ENCODE data around the gene PPIL4. TPM values are rescaled to one million over a fixed set of nuclear protein-coding genes. Genes with fewer than 3 reads are reported as not detected.

Gene PPIL4
- total RNA-seq, 1 experiment from 2014 or later: 27.7 TPM

- no peak for DNase-seq (ENCODE audit: low spot score)
- ATAC-seq: no peak
- Mint-ChIP-seq H3K4me1 (no peaks in the 10 kb centered on the region), H3K36me3 (peaks cover 34% of the 10 kb centered on the region), H3K27ac (no peak overlapping the region), H3K27me3 (ENCODE audit: low read depth) (no peaks in the 10 kb centered on the region), H3K9me3 (no peaks in the 10 kb centered on the region), H3K4me3 (no peak overlapping the region)
- TF ChIP-seq NFYB (CRISPR knock-in tag; conservative IDR thresholded peaks at IDR 0.05; ENCODE audit: low read depth): no peak
- POLR2A ChIA-PET: no interaction called here
- CTCF ChIA-PET: interaction anchor here (0.7 kb wide), 1 partner anchor 31 kb away, joined by 3 read pairs; no protein-coding TSS in a partner anchor
Observed at GRCh38 chr6:149529650-149530049, 16.2 kb downstream of the PPIL4 start.

GRCh38 chr6:149515494-149515893 is 30.3 kb downstream of the PPIL4 start:
- ChIA-PET CTCF (interaction anchor here (1.2 kb wide), 1 partner anchor 84 kb away, joined by 4 read pairs; no protein-coding TSS in a partner anchor), POLR2A (no interaction called here)
- no peaks in the 10 kb centered on the region for H3K9me3 Mint-ChIP-seq
- H3K4me1 Mint-ChIP-seq: no peaks in the 10 kb centered on the region
- no peak overlapping the region for H3K27ac Mint-ChIP-seq
- no peaks in the 10 kb centered on the region for H3K27me3 Mint-ChIP-seq (ENCODE audit: low read depth)
- DNase-seq (ENCODE audit: low spot score) (no peak), ATAC-seq (no peak)
- no peak overlapping the region for H3K4me3 Mint-ChIP-seq
- no peak for TF ChIP-seq ESRRA (CRISPR knock-in tag; IDR thresholded peaks at IDR 0.05; ENCODE audit: borderline replicate concordance)
- TF ChIP-seq, protein P1, sequence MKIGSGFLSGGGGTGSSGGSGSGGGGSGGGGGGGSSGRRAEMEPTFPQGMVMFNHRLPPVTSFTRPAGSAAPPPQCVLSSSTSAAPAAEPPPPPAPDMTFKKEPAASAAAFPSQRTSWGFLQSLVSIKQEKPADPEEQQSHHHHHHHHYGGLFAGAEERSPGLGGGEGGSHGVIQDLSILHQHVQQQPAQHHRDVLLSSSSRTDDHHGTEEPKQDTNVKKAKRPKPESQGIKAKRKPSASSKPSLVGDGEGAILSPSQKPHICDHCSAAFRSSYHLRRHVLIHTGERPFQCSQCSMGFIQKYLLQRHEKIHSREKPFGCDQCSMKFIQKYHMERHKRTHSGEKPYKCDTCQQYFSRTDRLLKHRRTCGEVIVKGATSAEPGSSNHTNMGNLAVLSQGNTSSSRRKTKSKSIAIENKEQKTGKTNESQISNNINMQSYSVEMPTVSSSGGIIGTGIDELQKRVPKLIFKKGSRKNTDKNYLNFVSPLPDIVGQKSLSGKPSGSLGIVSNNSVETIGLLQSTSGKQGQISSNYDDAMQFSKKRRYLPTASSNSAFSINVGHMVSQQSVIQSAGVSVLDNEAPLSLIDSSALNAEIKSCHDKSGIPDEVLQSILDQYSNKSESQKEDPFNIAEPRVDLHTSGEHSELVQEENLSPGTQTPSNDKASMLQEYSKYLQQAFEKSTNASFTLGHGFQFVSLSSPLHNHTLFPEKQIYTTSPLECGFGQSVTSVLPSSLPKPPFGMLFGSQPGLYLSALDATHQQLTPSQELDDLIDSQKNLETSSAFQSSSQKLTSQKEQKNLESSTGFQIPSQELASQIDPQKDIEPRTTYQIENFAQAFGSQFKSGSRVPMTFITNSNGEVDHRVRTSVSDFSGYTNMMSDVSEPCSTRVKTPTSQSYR (CRISPR knock-in tag; IDR thresholded peaks at IDR 0.05): no peak
- no peak for TF ChIP-seq SP1 (CRISPR knock-in tag; conservative IDR thresholded peaks at IDR 0.05)
- TF ChIP-seq NR1H2 (CRISPR knock-in tag; IDR thresholded peaks at IDR 0.05): no peak
- no peak for TF ChIP-seq ELF4 (CRISPR knock-in tag; IDR thresholded peaks at IDR 0.05; ENCODE audit: low read depth)
- no peak for TF ChIP-seq NFE2L1 (CRISPR knock-in tag; IDR thresholded peaks at IDR 0.05)
- TF ChIP-seq NFATC4 (CRISPR knock-in tag; IDR thresholded peaks at IDR 0.05): no peak
- TF ChIP-seq, protein P2, sequence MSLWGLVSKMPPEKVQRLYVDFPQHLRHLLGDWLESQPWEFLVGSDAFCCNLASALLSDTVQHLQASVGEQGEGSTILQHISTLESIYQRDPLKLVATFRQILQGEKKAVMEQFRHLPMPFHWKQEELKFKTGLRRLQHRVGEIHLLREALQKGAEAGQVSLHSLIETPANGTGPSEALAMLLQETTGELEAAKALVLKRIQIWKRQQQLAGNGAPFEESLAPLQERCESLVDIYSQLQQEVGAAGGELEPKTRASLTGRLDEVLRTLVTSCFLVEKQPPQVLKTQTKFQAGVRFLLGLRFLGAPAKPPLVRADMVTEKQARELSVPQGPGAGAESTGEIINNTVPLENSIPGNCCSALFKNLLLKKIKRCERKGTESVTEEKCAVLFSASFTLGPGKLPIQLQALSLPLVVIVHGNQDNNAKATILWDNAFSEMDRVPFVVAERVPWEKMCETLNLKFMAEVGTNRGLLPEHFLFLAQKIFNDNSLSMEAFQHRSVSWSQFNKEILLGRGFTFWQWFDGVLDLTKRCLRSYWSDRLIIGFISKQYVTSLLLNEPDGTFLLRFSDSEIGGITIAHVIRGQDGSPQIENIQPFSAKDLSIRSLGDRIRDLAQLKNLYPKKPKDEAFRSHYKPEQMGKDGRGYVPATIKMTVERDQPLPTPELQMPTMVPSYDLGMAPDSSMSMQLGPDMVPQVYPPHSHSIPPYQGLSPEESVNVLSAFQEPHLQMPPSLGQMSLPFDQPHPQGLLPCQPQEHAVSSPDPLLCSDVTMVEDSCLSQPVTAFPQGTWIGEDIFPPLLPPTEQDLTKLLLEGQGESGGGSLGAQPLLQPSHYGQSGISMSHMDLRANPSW (CRISPR knock-in tag; conservative IDR thresholded peaks at IDR 0.05; ENCODE audit: low read depth): no peak
- no peak for TF ChIP-seq MLX (CRISPR knock-in tag; IDR thresholded peaks at IDR 0.05)
- TF ChIP-seq, protein P3, sequence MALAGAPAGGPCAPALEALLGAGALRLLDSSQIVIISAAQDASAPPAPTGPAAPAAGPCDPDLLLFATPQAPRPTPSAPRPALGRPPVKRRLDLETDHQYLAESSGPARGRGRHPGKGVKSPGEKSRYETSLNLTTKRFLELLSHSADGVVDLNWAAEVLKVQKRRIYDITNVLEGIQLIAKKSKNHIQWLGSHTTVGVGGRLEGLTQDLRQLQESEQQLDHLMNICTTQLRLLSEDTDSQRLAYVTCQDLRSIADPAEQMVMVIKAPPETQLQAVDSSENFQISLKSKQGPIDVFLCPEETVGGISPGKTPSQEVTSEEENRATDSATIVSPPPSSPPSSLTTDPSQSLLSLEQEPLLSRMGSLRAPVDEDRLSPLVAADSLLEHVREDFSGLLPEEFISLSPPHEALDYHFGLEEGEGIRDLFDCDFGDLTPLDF (CRISPR knock-in tag; IDR thresholded peaks at IDR 0.05): no peak
- H3K36me3 Mint-ChIP-seq: peaks cover 14% of the 10 kb centered on the region

DNA sequence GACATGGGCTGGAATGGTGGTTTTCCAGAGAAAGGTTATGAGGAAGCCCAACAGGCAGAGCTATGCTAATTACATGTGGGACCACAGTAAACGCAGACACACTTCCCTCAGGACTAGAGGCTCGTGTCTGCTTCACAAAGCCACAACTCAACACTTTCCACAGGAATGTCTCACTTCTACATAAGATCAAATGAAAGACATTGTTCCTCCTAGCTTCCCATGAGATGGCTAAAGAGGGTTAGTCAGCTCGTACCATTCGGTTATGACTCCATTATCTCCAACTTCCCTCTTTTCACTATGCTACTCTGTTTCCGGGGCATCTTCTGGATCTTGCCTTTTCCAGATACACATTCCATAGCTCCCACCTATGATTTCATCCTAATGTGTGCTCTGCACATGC is 31.9 kb downstream of the PPIL4 start:
- POLR2A ChIA-PET: no interaction called here
- CTCF ChIA-PET: interaction anchor here (0.6 to 1.3 kb wide), 2 partner anchors 32 to 82 kb away, joined by 3 read pairs; partner anchors contain the start of gene PPIL4
- no peaks in the 10 kb centered on the region for H3K9me3 Mint-ChIP-seq
- ATAC-seq: no peak
- H3K36me3 Mint-ChIP-seq: peaks cover 12% of the 10 kb centered on the region; the same call in 1 of the 2 replicates
- no peak overlapping the region for H3K4me3 Mint-ChIP-seq
- DNase-seq (ENCODE audit: low spot score): no peak
- no peak overlapping the region for H3K27ac Mint-ChIP-seq
- H3K4me1 Mint-ChIP-seq: peaks cover 5% of the 10 kb centered on the region
- TF ChIP-seq, protein P4, sequence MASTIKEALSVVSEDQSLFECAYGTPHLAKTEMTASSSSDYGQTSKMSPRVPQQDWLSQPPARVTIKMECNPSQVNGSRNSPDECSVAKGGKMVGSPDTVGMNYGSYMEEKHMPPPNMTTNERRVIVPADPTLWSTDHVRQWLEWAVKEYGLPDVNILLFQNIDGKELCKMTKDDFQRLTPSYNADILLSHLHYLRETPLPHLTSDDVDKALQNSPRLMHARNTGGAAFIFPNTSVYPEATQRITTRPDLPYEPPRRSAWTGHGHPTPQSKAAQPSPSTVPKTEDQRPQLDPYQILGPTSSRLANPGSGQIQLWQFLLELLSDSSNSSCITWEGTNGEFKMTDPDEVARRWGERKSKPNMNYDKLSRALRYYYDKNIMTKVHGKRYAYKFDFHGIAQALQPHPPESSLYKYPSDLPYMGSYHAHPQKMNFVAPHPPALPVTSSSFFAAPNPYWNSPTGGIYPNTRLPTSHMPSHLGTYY (CRISPR knock-in tag; IDR thresholded peaks at IDR 0.05): no peak
- no peak for TF ChIP-seq SMAD3 (CRISPR knock-in tag; IDR thresholded peaks at IDR 0.05; ENCODE audit: borderline replicate concordance)
- no peaks in the 10 kb centered on the region for H3K27me3 Mint-ChIP-seq (ENCODE audit: low read depth)

Data from WTC11 (cell line).